ENCODE data around the gene NOSIP.
A peak's percentile ranks its signal among the peaks of the same experiment; 100 is the strongest.

The NOSIP gene

DNA sequence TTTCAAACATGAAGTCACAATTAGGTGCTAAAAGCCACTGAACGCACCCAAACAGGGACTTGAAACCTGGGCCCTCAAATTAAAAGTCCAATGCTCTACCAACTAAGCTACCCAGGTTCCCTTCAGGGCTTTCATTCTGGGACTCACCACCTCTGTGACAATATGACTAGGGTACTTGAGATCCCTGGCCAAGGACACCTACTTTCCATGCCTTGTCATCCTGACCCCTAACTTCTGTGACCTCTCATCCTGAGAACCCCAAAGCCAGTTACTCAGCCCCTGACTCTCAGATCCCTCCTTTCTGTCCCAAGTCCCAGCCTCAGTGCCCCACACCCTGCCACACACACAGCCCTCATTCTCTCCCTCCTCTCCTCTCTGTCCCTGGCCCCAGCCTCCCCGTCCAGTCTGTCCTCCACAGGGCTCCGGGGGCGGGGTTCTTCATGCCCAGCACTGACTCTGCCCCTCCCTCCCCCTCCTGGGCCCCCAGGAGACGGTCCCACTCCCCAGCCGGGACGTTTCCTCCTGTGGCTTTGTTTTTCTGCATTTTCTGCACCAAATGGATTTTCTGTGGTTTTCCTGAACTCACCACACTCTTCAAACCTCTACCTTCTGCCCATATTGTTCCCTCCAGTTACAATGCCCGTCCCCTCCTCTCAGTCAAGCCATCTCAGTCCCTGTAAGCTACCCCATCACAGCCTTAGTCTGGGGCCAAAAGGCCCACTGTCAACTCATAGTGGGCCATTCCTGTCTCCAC, 45.5 kb downstream of the NOSIP start:
- Histone ChIP-seq H3K27ac (no peak overlapping the region), H3K4me1 (ENCODE audit: control insufficient read depth in 1 of 2, insufficient read depth in 1 of 2, low read depth in 1 of 2, low read length in 1 of 2) (peaks cover 13 to 16% of the 10 kb centered on the region in 2 experiments), H3K27me3 (peaks cover 33% of the 10 kb centered on the region), H3K4me3 (ENCODE audit: low read depth in 1 of 2, low read length in 1 of 2) (peak overlapping the region; percentile 73 to 76), H3K36me3 (peaks cover 78% of the 10 kb centered on the region), H3K9me3 (no peaks in the 10 kb centered on the region)
- TF ChIP-seq, protein P1, sequence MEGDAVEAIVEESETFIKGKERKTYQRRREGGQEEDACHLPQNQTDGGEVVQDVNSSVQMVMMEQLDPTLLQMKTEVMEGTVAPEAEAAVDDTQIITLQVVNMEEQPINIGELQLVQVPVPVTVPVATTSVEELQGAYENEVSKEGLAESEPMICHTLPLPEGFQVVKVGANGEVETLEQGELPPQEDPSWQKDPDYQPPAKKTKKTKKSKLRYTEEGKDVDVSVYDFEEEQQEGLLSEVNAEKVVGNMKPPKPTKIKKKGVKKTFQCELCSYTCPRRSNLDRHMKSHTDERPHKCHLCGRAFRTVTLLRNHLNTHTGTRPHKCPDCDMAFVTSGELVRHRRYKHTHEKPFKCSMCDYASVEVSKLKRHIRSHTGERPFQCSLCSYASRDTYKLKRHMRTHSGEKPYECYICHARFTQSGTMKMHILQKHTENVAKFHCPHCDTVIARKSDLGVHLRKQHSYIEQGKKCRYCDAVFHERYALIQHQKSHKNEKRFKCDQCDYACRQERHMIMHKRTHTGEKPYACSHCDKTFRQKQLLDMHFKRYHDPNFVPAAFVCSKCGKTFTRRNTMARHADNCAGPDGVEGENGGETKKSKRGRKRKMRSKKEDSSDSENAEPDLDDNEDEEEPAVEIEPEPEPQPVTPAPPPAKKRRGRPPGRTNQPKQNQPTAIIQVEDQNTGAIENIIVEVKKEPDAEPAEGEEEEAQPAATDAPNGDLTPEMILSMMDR (IDR thresholded peaks at IDR 0.05): no peak

DNA sequence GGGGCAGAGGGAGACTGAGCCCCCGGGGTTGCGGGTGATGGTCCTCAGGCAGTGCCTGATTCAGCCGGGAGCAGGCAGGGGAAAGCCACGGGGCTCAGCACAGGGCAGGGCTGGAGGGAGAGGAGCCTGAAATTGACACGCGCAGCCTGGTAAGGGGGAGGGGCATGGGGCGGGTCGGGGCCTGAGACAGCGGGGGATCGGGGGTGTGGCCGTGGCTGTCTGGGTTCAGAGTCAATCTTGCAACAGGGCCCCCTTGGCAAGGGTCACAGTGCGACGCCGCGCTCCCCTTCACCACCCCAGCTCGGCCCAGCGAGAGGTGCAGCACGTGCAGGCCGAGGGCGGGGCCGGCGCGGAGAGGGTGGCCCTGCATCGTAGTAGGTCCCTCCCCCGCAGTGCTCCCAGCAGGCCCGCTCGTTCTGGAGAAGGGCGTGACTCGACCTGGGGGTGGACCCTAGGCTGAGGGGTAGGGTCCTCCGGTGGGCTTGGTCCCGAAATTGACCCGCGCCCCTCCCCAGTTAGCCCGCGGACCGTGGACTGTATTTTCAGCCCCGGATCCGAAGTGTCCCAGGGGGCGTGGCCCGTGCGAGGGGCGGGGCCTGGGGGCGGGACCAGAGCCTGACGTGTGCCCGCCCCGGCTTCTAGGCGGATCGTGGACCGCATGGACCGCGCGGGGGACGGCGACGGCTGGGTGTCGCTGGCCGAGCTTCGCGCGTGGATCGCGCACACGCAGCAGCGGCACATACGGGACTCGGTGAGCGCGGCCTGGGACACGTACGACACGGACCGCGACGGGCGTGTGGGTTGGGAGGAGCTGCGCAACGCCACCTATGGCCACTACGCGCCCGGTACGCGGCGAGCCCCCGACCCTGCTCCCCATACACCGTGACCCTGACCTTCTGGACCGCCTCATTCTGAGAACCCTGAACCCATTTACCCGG, 46.5 kb downstream of the NOSIP start:
- H3K4me1 ChIP-seq (ENCODE audit: control insufficient read depth in 1 of 2, insufficient read depth in 1 of 2, low read depth in 1 of 2, low read length in 1 of 2): peaks cover 13 to 16% of the 10 kb centered on the region in 2 experiments
- H3K27ac ChIP-seq: no peak overlapping the region
- peak overlapping the region; percentile 73 to 76 for H3K4me3 ChIP-seq (ENCODE audit: low read depth in 1 of 2, low read length in 1 of 2)
- TF ChIP-seq, protein P1 (IDR thresholded peaks at IDR 0.05): peak; percentile 47
- H3K27me3 ChIP-seq: peaks cover 33% of the 10 kb centered on the region
- peaks cover 78% of the 10 kb centered on the region for H3K36me3 ChIP-seq
- no peaks in the 10 kb centered on the region for H3K9me3 ChIP-seq

DNA sequence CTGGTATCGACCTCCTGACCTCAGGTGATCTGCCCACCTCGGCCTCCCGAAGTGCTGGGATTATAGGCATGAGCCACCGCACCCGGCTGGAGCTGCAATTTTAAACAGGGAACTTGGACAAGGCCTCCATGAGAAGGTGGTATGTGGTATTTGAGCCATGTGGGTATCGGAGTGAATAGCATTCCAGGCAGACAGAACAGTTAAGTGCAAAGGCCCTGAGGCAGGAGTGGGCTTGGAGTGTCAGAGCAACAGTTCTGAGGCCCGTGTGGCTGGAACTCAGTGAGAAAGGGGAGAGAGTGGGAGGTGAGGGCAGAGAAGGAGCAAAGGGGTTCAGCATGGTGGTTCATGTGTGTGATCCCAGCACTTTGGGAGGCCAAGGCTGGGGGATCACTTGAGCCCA, 49.6 kb downstream of the NOSIP start:
- peaks cover 84% of the 10 kb centered on the region for H3K36me3 ChIP-seq
- no peak overlapping the region for H3K27ac ChIP-seq
- TF ChIP-seq, protein P1 (IDR thresholded peaks at IDR 0.05): no peak
- peaks cover 37% of the 10 kb centered on the region for H3K27me3 ChIP-seq
- H3K4me1 ChIP-seq (ENCODE audit: control insufficient read depth in 1 of 2, insufficient read depth in 1 of 2, low read depth in 1 of 2, low read length in 1 of 2): peaks cover 18 to 22% of the 10 kb centered on the region in 2 experiments
- no peak overlapping the region for H3K4me3 ChIP-seq (ENCODE audit: low read depth in 1 of 2, low read length in 1 of 2)
- H3K9me3 ChIP-seq: no peaks in the 10 kb centered on the region

DNA sequence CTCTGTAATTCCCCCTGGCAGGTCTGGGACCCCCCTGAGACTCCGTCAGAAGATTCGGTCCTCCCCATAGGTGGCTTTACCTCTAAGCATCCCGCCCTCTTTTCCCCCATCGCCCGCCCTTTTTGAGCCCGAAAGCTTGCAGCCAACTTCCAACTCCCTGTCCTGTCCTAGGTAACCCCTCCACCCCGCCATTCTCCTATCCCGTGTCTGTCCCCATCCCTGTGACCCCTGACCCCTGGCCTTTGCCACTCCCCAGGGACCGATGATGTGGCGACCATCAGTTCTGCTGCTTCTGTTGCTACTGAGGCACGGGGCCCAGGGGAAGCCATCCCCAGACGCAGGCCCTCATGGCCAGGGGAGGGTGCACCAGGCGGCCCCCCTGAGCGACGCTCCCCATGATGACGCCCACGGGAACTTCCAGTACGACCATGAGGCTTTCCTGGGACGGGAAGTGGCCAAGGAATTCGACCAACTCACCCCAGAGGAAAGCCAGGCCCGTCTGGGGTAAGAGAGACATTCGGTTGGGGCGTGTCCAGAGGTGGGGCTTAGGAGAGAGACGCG, 52.1 kb downstream of the NOSIP start:
- Histone ChIP-seq H3K36me3 (peaks cover 88% of the 10 kb centered on the region), H3K27me3 (peaks cover 14% of the 10 kb centered on the region), H3K4me3 (ENCODE audit: low read depth in 1 of 2, low read length in 1 of 2) (no peak overlapping the region), H3K27ac (no peak overlapping the region), H3K9me3 (no peaks in the 10 kb centered on the region), H3K4me1 (ENCODE audit: control insufficient read depth in 1 of 2, insufficient read depth in 1 of 2, low read depth in 1 of 2, low read length in 1 of 2) (peaks cover 8 to 9% of the 10 kb centered on the region in 2 experiments)
- TF ChIP-seq, protein P1 (IDR thresholded peaks at IDR 0.05): no peak

DNA sequence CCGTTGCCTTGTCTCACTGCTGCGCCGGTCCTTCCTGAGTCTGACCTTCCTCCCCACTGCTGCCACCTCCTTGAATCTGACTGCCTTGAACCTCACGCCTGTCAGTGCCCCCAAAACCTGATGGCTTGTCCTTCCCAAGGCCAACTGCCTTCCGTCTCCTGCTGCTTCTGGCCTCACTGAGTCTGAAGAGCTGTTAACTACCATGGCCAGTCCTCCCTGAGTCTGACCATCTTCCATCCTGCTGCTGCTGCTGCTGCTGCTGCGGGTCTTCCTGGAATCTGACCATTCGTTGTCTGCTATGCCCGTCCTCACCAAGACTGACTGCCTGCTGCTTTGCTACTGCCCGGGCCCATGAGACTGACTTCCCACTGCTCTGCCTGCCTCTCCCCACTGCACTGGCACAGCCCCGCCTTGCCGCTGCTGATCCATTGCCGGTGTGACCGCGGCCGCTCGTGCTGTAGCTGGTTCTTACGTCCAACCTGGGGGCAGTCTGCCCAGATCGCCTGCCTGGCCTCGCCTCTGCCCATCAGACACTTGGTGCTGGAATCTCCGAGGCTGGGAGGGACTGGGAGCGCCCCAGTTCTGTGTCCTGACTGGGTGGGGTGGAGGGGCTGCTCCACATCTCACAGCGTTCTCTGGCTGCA, 55.4 kb downstream of the NOSIP start:
- no peak overlapping the region for H3K4me3 ChIP-seq (ENCODE audit: low read depth in 1 of 2, low read length in 1 of 2)
- peaks cover 89% of the 10 kb centered on the region for H3K36me3 ChIP-seq
- H3K9me3 ChIP-seq: no peaks in the 10 kb centered on the region
- H3K4me1 ChIP-seq (ENCODE audit: control insufficient read depth in 1 of 2, insufficient read depth in 1 of 2, low read depth in 1 of 2, low read length in 1 of 2): peaks cover 6 to 7% of the 10 kb centered on the region in 2 experiments
- TF ChIP-seq, protein P1 (IDR thresholded peaks at IDR 0.05): no peak
- no peak overlapping the region for H3K27ac ChIP-seq
- H3K27me3 ChIP-seq: peaks cover 4% of the 10 kb centered on the region
